ENCODE measurements around the gene GATA3. TPM values are rescaled to one million over a fixed set of nuclear protein-coding genes. Genes with fewer than 3 reads are reported as not detected.

The GATA3 gene
- total RNA-seq, 1 experiment from 2014 or later: not detected

DNA sequence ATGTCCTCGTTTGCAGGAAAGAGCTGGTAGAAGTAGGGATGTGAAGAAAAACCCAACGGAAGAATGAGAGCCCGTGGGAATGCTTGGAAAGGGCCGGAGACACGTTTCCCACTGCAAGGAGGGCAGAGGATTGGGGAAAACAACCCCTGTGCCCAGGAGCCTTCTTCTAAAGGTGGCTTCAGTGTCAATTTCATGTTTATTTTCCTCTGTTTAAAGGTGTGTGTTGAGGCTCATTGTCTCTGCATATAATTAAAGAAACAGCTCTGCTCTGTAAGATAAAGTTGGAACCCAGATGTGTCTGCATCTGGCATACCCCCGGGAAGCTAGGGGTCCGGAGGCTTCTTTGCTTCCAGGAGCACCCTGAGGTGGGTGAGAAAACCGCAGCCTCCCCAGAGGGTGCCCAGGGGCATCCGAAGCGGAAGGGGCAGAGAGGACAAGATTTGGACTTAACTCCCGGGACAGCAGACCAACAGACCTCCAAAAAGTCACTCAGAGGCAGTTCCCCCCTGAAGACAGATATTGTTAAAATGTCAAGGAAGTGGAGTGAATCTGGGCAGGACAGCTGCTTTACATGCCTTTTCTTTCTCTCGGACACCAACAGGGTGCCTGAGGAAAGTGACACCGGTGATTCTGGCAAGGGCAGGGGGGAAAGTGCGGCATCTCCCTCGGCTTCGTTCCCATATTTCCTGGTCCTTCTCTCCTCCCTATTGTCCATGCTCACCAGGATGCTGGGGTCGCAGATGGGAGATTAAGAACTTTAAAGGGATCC is 8.6 kb upstream of the GATA3 start:
- DNase-seq: no peak
- no peaks in the 10 kb centered on the region for H3K9me3 ChIP-seq
- H3K4me3 ChIP-seq: no peak overlapping the region
- H3K36me3 ChIP-seq: no peaks in the 10 kb centered on the region
- peaks cover 52% of the 10 kb centered on the region for H3K27me3 ChIP-seq

- Histone ChIP-seq H3K9me3 (no peaks in the 10 kb centered on the region), H3K4me3 (no peak overlapping the region), H3K36me3 (no peaks in the 10 kb centered on the region), H3K27me3 (peaks cover 41% of the 10 kb centered on the region)
- DNase-seq: no peak
Observed at GRCh38 chr10:8047452-8048280, 6.8 kb upstream of the GATA3 start.

DNA sequence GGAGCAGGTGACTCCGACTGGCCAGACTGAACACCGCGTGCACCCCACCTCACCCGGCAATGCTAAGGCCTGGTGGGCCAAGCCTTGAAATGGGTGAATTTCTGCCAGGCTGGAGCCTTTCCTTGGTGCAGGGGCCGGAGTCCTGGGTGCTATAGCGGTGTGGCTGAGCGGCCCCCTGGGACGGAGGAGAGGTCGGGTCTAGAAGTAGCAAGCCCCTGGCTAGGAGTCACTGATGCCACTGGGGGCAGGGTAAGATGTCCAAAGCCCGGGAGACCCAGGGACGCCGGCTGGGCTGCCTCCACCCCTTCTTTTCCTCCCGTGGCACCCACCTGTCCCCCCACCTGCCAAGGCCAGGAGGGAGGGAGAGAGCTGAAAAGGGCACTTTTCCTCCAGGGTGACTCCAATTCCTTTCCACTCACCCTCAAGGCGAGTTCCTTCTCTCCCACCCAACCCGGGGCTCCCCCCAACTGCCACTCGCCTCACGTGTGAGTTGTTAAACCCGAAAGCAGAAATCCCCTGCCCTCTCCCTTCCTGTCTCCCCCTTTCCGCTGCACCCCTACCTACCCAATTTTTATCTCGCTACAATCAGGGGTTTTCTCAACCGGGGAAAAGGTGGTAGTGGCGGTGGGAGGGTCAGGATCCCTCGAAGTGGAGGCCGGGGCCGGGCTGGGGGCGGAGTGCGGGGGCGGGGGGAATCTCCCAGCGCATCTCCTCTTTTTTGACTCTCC is 6.0 kb upstream of the GATA3 start:
- DNase-seq: no peak

DNA sequence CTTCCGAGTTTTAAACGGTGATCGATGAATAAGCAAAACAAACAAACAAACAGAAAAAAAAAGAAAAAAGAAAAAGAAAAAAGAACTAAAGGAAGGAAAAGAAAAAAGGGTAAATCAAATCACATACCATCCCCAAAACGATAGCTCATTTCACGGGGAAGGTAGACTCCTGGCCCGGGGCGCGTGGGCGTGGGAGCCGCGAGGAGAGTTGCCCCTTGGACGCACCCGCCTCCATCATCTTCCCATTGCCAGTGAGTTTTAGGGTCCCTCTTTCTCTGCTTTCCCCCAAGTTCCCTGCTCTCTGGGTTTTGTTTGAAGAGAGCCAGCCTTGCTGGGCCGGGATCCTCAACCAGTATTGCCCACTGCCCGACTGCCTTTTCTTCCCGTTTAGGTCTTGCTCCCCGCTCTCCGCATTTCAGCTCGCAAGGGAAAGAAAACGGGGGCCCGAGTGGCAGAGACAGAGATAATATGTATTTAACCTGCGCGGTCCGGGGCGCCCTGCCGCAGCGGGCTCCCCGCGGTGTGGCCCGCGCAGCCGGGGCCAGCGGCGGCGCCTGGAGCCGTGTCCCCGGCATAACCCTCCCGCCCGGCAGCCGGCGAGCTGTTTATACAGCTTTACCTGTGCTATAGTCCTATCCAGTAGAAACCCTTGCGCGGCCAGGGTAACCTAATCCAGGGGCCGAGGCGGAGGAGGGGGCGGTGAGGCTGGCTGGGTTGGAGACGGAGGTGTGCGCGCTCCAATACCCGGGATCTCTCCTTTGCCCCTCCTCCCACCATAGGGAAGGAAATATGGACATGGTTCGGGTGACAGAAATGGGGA is 5.2 kb upstream of the GATA3 start:
- no peaks in the 10 kb centered on the region for H3K9me3 ChIP-seq
- peaks cover 38% of the 10 kb centered on the region for H3K27me3 ChIP-seq
- DNase-seq: no peak
- H3K4me3 ChIP-seq: peak overlapping the region; percentile 49
- H3K36me3 ChIP-seq: no peaks in the 10 kb centered on the region

More for the DNA sequence above, 6.0 kb upstream of the GATA3 start:
- Histone ChIP-seq H3K27me3 (peaks cover 38% of the 10 kb centered on the region), H3K9me3 (no peaks in the 10 kb centered on the region), H3K36me3 (no peaks in the 10 kb centered on the region), H3K4me3 (no peak overlapping the region)

GRCh38 chr10:8049865-8050555 is 4.5 kb upstream of the GATA3 start:
- H3K27me3 ChIP-seq: peaks cover 38% of the 10 kb centered on the region
- peak overlapping the region; percentile 49 for H3K4me3 ChIP-seq
- H3K36me3 ChIP-seq: no peaks in the 10 kb centered on the region
- DNase-seq: no peak
- no peaks in the 10 kb centered on the region for H3K9me3 ChIP-seq

DNA sequence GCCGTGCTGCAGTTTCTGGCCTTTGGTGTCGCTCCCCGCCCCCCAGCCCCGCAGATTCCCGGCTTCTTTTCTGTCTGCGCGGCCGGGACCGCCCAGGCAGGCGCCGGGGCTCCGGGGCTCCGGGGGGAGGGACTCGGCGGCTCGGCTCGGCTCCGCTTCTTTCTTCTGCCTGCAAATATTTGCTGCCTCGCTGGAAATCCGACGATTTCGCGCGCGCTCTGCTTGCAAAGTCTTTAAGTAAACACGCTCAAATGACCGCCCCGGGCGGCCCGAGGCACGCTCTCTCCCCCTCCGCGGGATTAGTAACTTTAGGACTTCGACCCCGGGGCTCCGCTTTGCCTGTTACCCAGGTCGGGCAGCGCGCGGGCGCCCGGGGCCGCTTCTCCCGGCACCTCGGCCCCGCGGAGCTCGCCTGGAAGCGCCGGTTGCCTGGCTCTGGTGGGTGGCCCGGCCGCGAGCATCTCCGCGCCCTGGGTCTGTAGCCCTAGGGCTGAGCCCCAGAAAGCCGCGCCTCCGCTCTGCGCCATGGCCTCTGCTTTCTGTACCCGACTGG is 3.9 kb upstream of the GATA3 start:
- Histone ChIP-seq H3K9me3 (no peaks in the 10 kb centered on the region), H3K4me3 (peak overlapping the region; percentile 49), H3K27me3 (peaks cover 32% of the 10 kb centered on the region), H3K36me3 (no peaks in the 10 kb centered on the region)
- DNase-seq: peak; percentile 49

DNA sequence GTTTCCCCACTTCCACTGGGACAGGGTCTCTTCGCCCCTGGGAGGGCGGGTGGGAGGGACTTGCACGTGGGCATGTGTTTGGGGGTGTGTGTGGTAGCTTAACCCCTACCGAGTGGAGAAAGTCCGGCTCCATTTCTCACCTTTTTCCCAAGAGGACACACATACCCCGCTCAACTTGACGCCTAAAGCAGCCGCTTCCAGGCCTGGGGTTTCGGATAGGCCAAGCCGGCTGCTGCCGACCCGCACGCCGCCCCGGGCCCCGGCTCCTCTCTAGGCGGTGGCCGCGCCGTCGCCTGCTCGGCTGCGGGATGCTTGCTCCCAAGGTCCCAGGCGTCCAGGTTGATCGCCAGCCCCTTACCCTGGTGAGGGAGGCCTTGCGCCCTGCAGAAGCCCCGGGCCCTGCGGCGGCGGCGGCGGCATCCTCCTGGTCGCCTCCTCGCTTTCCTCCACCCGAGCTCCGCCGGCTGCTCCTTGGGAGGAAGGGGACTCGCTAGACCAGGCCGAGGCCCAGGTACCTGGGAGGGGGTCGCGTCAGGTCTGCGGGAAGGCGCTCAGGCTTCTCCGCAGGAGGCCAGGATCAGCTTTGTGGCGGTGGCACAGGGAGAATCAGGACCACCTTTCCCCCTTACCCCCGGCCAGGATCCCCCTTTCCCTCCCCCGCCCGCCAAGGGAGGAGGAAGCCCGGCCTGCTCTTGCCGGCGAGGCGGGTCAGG is 3.2 kb upstream of the GATA3 start:
- Histone ChIP-seq H3K36me3 (no peaks in the 10 kb centered on the region), H3K27me3 (peaks cover 28% of the 10 kb centered on the region), H3K9me3 (no peaks in the 10 kb centered on the region), H3K4me3 (no peak overlapping the region)
- DNase-seq: no peak

DNA sequence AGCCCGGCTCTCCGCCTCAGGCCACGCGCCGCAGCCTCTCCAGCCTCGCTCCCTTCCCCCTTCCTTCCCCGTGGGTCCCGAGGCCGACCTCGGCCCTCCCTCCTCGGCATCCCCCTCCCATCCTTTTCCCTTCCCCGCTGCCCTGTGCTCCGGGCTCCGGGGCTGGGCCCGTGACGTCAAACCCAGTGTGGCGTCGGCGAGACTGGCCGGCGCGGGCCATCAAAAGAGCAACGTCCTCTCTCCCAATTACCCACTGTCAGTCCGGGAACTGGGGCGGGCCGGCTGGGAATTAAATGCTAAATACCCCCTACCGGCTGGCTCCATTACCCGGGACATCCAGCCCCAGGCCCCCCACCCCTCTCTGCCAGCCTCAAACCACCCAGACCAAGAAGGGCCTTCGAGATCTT is 2.6 kb upstream of the GATA3 start:
- Histone ChIP-seq H3K36me3 (no peaks in the 10 kb centered on the region), H3K4me3 (no peak overlapping the region), H3K27me3 (peaks cover 26% of the 10 kb centered on the region), H3K9me3 (no peaks in the 10 kb centered on the region)
- DNase-seq: no peak

DNA sequence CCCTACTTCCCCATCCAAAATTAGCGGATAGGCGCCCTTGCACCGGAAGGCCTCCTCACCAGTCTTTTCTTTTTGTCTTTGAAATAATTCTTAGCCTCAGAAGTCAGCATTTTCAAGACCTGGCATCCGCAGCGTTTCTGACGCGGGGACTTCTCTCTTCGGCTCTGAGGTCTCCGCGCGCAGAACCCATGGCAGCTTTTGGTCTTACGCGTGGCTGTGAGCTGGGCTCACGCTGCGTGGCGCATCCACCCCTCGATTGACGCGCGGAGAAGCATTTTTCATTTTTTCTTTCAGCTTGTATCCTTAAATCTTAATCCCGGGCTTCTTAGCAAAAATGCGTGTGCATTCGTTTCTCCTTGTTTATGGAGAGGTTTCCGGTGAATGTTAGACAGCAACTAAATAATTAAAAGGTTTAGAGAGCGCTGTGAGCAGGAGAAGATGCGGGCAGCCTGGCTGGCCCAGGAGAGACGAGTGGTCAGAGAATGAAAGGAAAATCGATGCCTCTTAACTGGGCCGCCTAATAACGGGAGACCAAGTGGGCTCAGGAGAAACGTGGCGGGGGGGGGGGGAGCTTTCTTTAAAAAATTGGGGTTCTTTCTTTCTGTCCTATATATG is 2.0 kb upstream of the GATA3 start:
- DNase-seq: no peak
- H3K27me3 ChIP-seq: peaks cover 20% of the 10 kb centered on the region
- no peaks in the 10 kb centered on the region for H3K36me3 ChIP-seq
- no peak overlapping the region for H3K4me3 ChIP-seq
- no peaks in the 10 kb centered on the region for H3K9me3 ChIP-seq

DNA sequence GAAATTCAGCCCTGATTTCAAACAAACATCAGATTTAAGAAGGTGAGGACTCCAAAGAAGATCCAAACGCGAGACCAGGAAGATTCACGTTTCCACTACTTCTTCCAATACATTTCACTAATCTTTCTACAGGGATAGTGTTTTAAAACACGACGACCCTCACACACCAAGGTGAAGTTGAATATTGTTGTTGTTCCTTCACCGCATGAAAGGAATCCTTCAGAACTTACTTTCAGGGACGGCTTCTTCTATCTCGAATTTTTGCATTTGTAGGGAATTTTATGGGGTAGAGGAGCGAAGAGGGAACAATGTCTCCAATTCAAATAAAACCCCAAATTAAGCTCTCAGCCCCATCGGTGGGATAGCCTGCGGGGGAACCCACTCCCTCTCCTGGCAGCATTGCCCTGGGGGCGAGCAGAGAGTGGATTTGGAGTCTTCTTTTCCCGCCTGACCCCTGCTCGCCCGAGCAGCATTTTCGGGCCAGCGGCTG is 1.5 kb upstream of the GATA3 start:
- no peaks in the 10 kb centered on the region for H3K36me3 ChIP-seq
- H3K27me3 ChIP-seq: peaks cover 16% of the 10 kb centered on the region
- no peaks in the 10 kb centered on the region for H3K9me3 ChIP-seq
- DNase-seq: no peak
- H3K4me3 ChIP-seq: no peak overlapping the region

DNA sequence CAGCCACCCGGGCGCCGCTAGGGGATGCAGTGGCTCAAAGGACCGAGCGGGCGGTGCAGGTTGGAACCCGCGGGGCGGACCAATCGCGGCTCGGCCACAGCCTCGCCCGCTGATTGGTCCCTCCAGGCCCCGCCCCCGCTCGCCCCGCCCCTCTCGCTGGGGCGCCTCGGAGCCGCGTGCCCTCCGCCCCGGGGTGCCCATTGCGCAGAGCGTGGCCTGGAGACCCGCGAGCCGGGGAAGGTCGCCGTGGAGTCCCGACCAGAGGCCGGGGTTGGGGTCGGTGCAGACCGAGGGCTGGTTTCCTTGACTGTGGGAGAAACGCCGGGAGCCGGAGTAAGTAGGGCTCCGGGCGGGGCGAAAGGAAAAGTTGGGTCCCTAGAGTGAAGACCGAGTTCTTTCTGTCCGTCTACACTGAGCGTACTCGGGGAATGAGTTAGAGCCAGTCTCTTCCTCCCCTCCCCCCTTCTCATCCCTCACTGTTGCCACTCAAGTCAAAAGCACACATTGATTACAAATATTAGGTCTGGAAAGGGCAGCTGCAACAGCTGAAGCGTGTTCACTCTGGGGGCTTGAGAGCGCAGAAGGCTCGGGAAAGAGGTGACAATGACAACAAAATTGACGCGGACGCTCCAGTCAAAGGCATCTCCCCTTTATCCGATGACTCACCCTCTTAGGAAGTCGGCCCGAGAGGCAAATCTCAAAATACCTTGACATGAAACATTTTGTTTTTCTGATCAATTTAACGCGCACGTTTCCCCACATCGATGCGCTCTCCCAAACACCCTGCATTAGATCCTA is 843 bp upstream of the GATA3 start:
- DNase-seq: peak; percentile 88
- H3K36me3 ChIP-seq: no peaks in the 10 kb centered on the region
- no peaks in the 10 kb centered on the region for H3K9me3 ChIP-seq
- H3K27me3 ChIP-seq: peaks cover 10% of the 10 kb centered on the region; the same call in 1 of the 2 replicates
- peak overlapping the region; percentile 56 for H3K4me3 ChIP-seq

DNA sequence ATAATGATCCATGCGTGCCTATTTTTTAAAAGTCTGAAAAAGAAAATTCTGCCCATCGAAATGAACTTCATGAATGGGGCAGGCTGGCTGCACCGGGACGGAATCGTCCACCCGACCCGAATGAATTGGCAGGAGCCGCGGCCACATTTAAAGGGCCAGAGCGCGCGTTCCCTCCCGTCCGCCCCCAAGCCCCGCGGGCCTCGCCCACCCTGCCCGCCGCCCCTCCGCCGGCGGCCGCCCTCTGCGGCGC is 319 bp upstream of the GATA3 start:
- DNase-seq: peak; percentile 42
- Histone ChIP-seq H3K27me3 (peaks cover 7% of the 10 kb centered on the region; the same call in 1 of the 2 replicates), H3K4me3 (peak overlapping the region; percentile 56), H3K9me3 (no peaks in the 10 kb centered on the region), H3K36me3 (no peaks in the 10 kb centered on the region)

DNA sequence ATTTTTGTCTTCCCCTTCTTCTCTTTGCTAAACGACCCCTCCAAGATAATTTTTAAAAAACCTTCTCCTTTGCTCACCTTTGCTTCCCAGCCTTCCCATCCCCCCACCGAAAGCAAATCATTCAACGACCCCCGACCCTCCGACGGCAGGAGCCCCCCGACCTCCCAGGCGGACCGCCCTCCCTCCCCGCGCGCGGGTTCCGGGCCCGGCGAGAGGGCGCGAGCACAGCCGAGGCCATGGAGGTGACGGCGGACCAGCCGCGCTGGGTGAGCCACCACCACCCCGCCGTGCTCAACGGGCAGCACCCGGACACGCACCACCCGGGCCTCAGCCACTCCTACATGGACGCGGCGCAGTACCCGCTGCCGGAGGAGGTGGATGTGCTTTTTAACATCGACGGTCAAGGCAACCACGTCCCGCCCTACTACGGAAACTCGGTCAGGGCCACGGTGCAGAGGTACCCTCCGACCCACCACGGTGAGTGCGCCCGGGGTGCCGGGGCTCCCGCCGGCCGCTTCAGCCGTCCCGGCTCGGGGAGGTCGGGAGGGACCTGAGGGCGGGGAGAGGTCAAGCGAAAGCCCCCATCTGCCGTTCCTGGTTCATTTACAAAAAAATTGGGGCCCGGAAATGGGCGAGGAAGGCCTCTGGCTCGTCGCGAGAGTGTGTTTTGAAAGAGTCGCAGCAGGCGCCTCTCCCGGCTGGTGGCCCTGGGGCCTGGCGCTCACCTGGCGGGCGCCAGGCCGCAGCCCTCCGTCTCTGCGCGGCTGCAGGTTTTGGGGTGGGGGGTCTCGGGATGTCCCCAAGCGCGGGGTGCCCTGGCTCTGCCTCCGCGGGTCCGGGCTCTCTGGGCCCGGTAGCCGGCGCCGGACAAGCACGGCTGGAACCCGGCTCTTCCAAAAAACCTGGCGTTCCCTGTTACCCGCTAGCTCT is 1.2 kb downstream of the GATA3 start:
- Histone ChIP-seq H3K4me3 (no peak overlapping the region), H3K9me3 (no peaks in the 10 kb centered on the region), H3K36me3 (no peaks in the 10 kb centered on the region), H3K27me3 (no peaks in the 10 kb centered on the region)
- DNase-seq: no peak
